ENCODE results near the gene BSN.

Gene BSN

GRCh38 chr3:49662720-49663413 lies 108.6 kb downstream of the BSN start:
- H3K4me2 ChIP-seq (ENCODE audit: insufficient read depth, low read length) = no peak overlapping the region
- no peak overlapping the region for H3K27ac ChIP-seq (ENCODE audit: low read length)
- peaks cover 4% of the 10 kb centered on the region; the same call in 1 of the 2 replicates for H4K20me1 ChIP-seq (ENCODE audit: insufficient read depth, low read length)
- TF ChIP-seq EZH2 (IDR thresholded peaks at IDR 0.05; ENCODE audit: borderline replicate concordance, low read depth, low read length, severe bottlenecking) = no peak
- no peak for TF ChIP-seq CTCF (IDR thresholded peaks at IDR 0.05; ENCODE audit: borderline replicate concordance, extremely low read depth, low read length, poor library complexity, severe bottlenecking)
- no peak for DNase-seq
- H3K27me3 ChIP-seq (ENCODE audit: insufficient read depth, low read length, poor library complexity) = no peaks in the 10 kb centered on the region
- no peaks in the 10 kb centered on the region for H3K9me3 ChIP-seq (ENCODE audit: insufficient read depth, low read length, severe bottlenecking)
- H3K79me2 ChIP-seq (ENCODE audit: insufficient read depth, low read length) = no peaks in the 10 kb centered on the region
- H3K4me1 ChIP-seq (ENCODE audit: insufficient read depth, low read length) = no peaks in the 10 kb centered on the region
- no peak overlapping the region for H2AFZ ChIP-seq (ENCODE audit: low read depth, low read length)
- H3K4me3 ChIP-seq (ENCODE audit: low read depth in 1 of 2, low read length in 2 of 2) = no peak overlapping the region
- H3K9ac ChIP-seq (ENCODE audit: low read depth, low read length) = no peak overlapping the region
- no peaks in the 10 kb centered on the region for H3K36me3 ChIP-seq (ENCODE audit: insufficient read depth, low read length)
- no peak for ATAC-seq (ENCODE audit: insufficient read depth, low read depth)

GRCh38 chr3:49663831-49664230 lies 109.6 kb downstream of the BSN start:
- Histone ChIP-seq H3K9me3 (ENCODE audit: insufficient read depth, low read length, severe bottlenecking) (no peaks in the 10 kb centered on the region), H3K79me2 (ENCODE audit: insufficient read depth, low read length) (no peaks in the 10 kb centered on the region), H4K20me1 (ENCODE audit: insufficient read depth, low read length) (peaks cover 4% of the 10 kb centered on the region; the same call in 1 of the 2 replicates), H2AFZ (ENCODE audit: low read depth, low read length) (no peak overlapping the region), H3K36me3 (ENCODE audit: insufficient read depth, low read length) (no peaks in the 10 kb centered on the region), H3K27ac (ENCODE audit: low read length) (no peak overlapping the region), H3K4me2 (ENCODE audit: insufficient read depth, low read length) (no peak overlapping the region), H3K4me3 (ENCODE audit: low read depth in 1 of 2, low read length in 2 of 2) (no peak overlapping the region), H3K9ac (ENCODE audit: low read depth, low read length) (no peak overlapping the region), H3K4me1 (ENCODE audit: insufficient read depth, low read length) (no peaks in the 10 kb centered on the region), H3K27me3 (ENCODE audit: insufficient read depth, low read length, poor library complexity) (no peaks in the 10 kb centered on the region)
- no peak for TF ChIP-seq EZH2 (IDR thresholded peaks at IDR 0.05; ENCODE audit: borderline replicate concordance, low read depth, low read length, severe bottlenecking)
- TF ChIP-seq CTCF (IDR thresholded peaks at IDR 0.05; ENCODE audit: borderline replicate concordance, extremely low read depth, low read length, poor library complexity, severe bottlenecking) = no peak
- DNase-seq (no peak), ATAC-seq (ENCODE audit: insufficient read depth, low read depth) (no peak)

- Histone ChIP-seq H3K4me1 (ENCODE audit: insufficient read depth, low read length) (no peaks in the 10 kb centered on the region), H3K36me3 (ENCODE audit: insufficient read depth, low read length) (no peaks in the 10 kb centered on the region), H3K4me2 (ENCODE audit: insufficient read depth, low read length) (no peak overlapping the region), H3K4me3 (ENCODE audit: low read depth in 1 of 2, low read length in 2 of 2) (no peak overlapping the region), H4K20me1 (ENCODE audit: insufficient read depth, low read length) (peaks cover 4% of the 10 kb centered on the region; the same call in 1 of the 2 replicates), H3K9ac (ENCODE audit: low read depth, low read length) (no peak overlapping the region), H3K27me3 (ENCODE audit: insufficient read depth, low read length, poor library complexity) (no peaks in the 10 kb centered on the region), H3K79me2 (ENCODE audit: insufficient read depth, low read length) (no peaks in the 10 kb centered on the region), H3K9me3 (ENCODE audit: insufficient read depth, low read length, severe bottlenecking) (no peaks in the 10 kb centered on the region), H2AFZ (ENCODE audit: low read depth, low read length) (no peak overlapping the region), H3K27ac (ENCODE audit: low read length) (no peak overlapping the region)
- TF ChIP-seq CTCF (IDR thresholded peaks at IDR 0.05; ENCODE audit: borderline replicate concordance, extremely low read depth, low read length, poor library complexity, severe bottlenecking) = no peak
- no peak for TF ChIP-seq EZH2 (IDR thresholded peaks at IDR 0.05; ENCODE audit: borderline replicate concordance, low read depth, low read length, severe bottlenecking)
- DNase-seq (no peak), ATAC-seq (ENCODE audit: insufficient read depth, low read depth) (no peak)
These were observed 110.0 kb downstream of the BSN start for GRCh38 chr3:49664300-49664699.

All from DND-41 (cell line).